NOMO-1 treated with dmso at 0.1 percent for 144 hours (cell line): Measurements from ENCODE around the gene FCHSD2.
"Not testable (repeated sequence)": the region's sequence is repeated elsewhere in the genome, so short reads cannot be mapped to it uniquely, and the experiment has no call there.

Source experiments
- DNase-seq: peaks from one replicate; lab custom pipeline; 2025; ENCODE audit not compliant: unreplicated experiment; lab: John Stamatoyannopoulos, UW

The FCHSD2 gene

GRCh38 chr11:72811686-72812085 is 330.4 kb downstream of the FCHSD2 start:
- DNase-seq, result not testable (repeated sequence)

- no peak for DNase-seq
These were observed 333.8 kb downstream of the FCHSD2 start for GRCh38 chr11:72808331-72808798.

- DNase-seq, result peak; percentile 62
These were observed 334.3 kb downstream of the FCHSD2 start for GRCh38 chr11:72807792-72808191.

GRCh38 chr11:72807021-72807693 is 335.0 kb downstream of the FCHSD2 start:
- DNase-seq, result peak; percentile 83

- not testable (repeated sequence) for DNase-seq
These were observed 335.7 kb downstream of the FCHSD2 start for GRCh38 chr11:72806378-72806777.

GRCh38 chr11:72805216-72805615 is 336.9 kb downstream of the FCHSD2 start:
- peak; percentile 69 for DNase-seq

GRCh38 chr11:72802822-72803221 is 339.3 kb downstream of the FCHSD2 start:
- DNase-seq, result no peak

GRCh38 chr11:72799441-72799840 is 342.7 kb downstream of the FCHSD2 start:
- DNase-seq, result no peak

- DNase-seq, result no peak
These were observed 343.8 kb downstream of the FCHSD2 start for GRCh38 chr11:72798361-72798760.

- DNase-seq, result peak; percentile 89
These were observed 348.4 kb downstream of the FCHSD2 start, which contains the start of gene STARD10 for GRCh38 chr11:72793425-72794367. Gene STARD10 (minus strand): TSS chr11:72794047. CDS start chr11:72781181, 12,866 bp downstream.

- DNase-seq, result no peak
These were observed 349.1 kb downstream of the FCHSD2 start for GRCh38 chr11:72793076-72793424.

- no peak for DNase-seq
These were observed 349.6 kb downstream of the FCHSD2 start for GRCh38 chr11:72792437-72793021.

GRCh38 chr11:72791228-72791627 is 350.9 kb downstream of the FCHSD2 start:
- DNase-seq, result not testable (repeated sequence)

GRCh38 chr11:72789493-72790131 is 352.5 kb downstream of the FCHSD2 start:
- no peak for DNase-seq

- DNase-seq, result no peak
These were observed 353.9 kb downstream of the FCHSD2 start for GRCh38 chr11:72788241-72788640.

- DNase-seq, result peak; percentile 76
These were observed 354.7 kb downstream of the FCHSD2 start for GRCh38 chr11:72787216-72788104.
